Measurements from ENCODE around the gene PIRT.

PIRT gene

GRCh38 chr17:10815319-10815718 lies 22.6 kb downstream of the PIRT start:
- no peak for DNase-seq

DNA sequence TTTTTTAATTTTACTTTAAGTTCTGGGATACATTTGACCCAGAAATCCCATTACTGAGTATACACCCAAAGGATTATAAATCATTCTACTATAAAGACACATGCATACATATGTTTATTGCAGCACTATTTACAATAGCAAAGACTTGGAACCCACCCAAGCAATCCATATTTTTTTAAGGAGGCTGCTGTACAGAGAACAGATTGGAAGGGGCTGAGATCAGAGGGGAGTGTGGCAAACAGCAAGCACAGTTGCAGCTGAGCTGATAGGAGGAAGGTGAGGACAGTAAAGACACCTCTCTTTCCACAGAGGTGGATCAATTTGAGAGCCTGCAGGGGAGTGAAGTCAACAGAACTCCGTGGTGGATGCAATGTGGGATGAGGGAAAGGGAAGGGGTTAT lies 23.8 kb downstream of the PIRT start:
- DNase-seq = no peak

DNA sequence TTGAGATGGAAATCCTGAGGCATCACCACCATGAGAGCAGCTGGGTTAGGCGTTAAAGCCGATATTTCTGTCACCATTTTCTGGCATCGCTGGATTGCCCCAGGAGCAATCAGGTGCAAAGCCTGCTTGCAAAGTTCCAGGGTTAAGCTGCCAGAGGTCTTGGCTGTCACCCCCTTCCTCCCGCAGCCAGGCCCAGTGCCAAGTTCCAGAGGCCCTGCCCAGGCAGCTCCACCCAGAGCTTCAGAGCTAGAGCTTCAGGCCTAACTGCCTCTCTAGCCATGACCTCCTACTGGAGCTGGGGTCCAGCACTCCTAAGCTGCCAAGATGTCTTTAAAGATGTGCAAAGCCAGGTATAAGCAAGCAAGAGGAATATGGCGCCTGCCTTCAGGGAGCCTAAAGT lies 25.2 kb downstream of the PIRT start:
- DNase-seq = no peak

DNA sequence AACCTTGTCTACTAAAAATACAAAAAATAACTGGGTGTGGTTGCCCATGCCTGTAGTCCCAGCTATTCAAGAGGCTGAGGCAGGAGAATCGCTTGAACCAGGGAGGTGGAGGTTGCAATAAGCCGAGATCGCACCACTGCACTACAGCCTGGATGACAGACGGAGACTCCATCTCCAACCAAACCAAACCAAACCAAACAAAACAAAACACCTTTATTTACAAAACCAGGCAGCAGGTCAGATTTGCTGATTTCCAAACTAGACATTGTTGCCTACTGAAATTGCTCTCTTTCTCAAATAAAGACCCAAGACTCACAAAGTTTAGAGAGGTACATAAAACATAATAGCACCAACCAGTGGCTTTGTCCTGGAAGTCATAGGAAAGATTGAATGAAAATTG lies 28.3 kb downstream of the PIRT start:
- DNase-seq = no peak

DNA sequence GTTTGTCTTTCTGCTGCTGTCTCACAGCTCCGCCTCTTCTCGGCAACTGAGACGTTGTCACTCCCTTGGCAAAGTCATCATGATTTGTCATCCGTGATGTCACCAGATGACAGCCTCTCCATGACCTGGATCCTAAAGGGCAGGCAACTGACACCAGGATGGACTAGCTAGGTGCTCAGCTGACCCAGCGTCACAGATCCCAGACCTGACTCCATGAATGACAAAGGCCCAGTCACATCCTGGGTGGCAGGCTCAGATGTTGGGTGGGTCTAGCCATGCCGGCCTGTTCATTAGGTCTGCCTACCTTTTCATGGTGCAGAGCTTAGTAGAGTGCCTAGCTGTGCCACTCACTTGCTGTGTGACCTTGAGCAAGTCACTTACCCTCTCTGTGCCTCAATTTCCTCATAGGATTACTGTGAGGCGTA lies 30.2 kb downstream of the PIRT start:
- no peak for DNase-seq

- no peak for DNase-seq
Observed at GRCh38 chr17:10806545-10807262, 31.2 kb downstream of the PIRT start.

GRCh38 chr17:10805911-10806310 lies 32.0 kb downstream of the PIRT start:
- DNase-seq = no peak

- no peak for DNase-seq
Observed at GRCh38 chr17:10804546-10804945, 33.3 kb downstream of the PIRT start.

GRCh38 chr17:10803830-10804475 lies 33.9 kb downstream of the PIRT start, which contains the start of gene TMEM238L:
TSS of gene TMEM238L (minus strand) at chr17:10804099. CDS start at chr17:10803963, 136 bp downstream.
- DNase-seq = no peak

DNA sequence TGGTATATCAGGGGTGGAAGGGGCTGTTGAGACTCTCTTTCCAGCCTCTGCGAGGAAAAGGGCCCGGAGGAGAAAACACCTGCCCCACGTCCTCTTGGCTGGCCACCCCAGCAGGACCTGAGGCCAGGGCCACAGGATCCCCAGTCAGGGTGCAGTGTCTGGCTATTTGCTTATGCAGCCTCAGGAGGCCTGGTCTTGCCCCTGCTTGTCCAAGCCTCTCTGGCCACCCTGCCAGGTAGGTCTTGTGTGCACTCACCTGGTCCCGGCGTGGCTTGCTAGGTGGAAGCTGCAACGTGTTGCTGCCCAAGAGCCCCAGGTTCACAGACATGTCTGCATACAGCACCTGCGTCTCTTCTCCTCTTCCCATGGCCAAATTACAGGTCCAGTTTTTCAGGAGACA lies 34.5 kb downstream of the PIRT start:
- no peak for DNase-seq

- DNase-seq = no peak
Observed at GRCh38 chr17:10802496-10803284, 35.2 kb downstream of the PIRT start.

- no peak for DNase-seq
Observed at GRCh38 chr17:10799407-10799806, 38.5 kb downstream of the PIRT start.

DNA sequence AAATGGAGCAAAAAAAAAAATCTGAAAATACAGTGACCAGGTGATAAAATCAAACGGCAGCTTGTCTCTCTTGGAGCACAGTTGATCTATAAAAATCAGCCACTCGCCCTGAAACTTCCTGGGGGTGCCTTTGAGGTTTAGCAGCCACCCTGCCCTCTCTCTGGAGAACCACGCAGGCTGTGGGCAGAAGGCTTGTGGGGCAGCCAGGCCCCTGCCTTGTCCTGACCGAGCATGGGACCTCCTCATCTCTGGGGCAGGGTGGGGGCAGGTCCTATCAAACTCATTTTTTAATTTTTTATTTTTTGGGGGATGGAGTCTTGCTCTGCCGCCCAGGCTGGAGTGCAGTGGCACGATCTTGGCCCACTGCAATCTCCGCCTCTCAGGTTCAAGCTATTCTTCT lies 39.0 kb downstream of the PIRT start:
- no peak for DNase-seq

GRCh38 chr17:10798332-10798749 lies 39.5 kb downstream of the PIRT start:
- no peak for DNase-seq

DNA sequence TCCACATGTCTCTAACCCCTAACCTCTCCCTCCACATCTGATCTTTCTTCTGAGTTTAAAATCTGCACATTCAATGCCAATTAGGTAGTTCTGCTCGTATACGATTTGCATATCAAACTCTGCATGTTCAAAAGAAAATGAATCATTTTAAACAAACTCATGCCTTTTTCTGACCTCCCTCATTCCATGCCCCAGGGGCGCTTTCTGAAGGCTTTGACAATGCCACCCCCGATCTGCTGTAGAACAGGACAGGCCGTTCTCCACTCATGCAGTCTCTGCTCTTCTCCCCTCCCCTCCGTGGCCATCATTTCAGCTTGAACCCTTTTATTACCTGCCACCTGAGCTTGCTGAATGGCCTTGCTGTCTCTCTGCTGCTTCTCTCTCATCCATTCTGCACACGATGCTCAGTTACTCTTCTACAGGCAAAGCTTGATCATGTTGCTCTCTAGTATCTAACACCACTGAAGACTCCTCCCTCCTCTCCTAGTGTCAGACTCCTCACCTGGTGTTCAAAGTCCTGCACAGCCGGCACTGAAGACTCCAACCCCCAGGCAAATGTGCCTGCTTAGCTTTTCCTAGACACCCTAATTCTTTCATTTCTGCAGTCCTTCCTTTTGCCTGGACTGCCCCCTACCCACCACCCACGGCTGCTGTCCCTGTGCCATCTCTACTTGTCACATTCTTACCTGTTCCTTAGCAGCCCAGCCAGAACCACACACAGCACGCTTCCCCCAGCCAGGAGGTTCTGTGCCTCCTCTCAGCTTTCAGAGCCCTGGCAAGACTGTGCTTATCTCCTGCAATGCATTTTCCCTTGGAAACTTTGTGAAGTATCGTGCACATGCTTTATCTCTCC lies 40.2 kb downstream of the PIRT start:
- no peak for DNase-seq

DNA sequence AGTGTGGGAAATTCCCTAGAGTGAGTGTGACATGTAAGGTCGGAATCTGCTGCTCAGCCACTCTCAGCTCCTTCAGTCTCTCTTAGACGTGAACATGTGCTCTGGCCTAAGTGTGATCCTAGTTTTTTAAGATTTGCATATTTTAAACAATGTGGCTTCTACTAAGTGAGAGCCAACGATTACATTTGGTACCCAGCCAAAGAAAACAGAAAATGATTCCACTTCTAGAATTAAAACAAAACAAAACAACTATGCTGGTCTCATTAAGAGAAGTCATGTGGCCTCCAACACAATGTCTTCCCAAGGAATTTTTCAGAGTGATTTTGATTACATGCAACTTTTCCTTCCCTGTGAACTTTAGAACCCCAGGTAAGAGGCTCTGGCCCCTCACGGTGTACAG lies 44.1 kb downstream of the PIRT start:
- no peak for DNase-seq

DNA sequence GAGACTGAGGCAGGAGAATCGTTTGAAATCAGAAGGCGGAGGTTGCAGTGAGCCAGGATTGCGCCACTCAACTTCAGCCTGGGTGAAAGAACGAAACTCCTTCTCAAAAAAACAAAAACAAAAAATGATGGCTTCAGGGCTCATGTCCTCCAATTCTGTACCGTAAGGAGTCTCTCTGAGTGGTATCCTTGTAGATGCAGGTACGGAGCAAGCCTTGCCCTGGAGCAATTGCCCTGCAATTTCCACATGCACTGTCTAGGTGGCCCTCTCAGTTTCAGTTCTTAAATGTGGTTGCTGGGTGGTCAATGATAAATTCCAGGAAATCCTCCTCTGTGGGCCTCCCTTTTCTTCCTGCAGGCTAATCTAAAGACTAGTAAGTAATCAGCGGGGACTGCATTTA lies 44.6 kb downstream of the PIRT start:
- no peak for DNase-seq

DNA sequence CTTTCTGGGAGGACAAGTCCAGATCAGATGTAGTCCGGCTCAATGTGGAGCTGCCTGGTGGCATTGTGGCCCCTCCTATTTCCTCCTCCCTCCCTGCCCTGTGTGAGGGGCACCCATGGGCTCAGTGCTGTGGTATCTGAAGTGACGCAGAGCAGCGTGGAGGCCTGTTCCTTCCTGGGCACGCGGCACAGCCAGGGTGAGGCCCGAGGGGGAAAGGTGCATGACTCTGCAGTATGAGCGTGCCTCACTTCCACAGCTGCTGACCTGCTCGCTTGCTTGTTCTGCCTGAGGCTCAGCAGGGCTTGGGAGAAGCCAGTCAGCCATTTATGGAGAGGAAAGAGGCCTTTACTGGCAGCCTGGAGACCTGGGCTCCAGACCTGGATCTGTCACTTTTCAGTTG lies 45.7 kb downstream of the PIRT start:
- DNase-seq = no peak

DNA sequence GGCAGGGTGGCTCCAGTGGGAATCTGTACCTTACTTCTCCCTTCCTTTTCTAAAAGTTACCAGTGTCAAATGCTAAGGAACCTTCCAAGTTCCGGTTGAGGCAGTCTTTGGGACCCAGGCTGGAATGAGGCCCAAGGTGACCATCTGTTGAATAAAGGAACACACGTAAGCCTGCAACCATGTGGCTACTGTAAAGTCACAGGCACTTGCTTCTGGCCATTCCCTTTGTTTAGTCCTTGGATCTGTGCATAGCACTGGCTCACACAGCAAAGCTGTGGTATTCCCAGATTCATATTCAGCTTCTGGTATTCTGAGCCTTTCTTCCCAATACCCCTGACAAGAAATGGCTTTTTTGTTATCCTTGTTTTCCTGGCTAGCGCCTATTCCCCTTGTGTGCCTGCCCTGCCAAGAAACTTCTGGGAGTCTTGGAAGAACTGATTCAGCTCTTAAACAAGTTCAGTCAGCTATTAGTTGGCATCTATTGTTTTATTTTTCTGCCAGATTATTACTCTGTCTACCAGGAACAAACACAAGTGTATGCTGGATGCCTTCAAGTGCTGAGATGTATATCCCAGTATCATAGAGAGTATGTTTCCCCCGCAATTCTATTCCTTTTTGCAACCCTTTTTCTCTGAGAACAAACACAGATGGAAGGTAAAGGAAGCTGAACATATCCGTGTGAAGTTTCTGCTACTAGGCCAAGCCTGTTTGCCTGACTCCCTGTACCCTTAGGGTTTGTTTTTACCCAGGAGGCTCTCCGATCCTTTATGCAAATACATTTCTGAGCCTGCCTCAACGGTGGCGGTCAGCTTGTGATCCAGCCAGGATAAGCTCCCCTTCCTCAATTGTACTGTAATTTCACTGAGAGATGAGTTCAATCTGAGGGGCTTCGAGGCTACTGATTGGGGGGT lies 47.1 kb downstream of the PIRT start:
- no peak for DNase-seq

DNA sequence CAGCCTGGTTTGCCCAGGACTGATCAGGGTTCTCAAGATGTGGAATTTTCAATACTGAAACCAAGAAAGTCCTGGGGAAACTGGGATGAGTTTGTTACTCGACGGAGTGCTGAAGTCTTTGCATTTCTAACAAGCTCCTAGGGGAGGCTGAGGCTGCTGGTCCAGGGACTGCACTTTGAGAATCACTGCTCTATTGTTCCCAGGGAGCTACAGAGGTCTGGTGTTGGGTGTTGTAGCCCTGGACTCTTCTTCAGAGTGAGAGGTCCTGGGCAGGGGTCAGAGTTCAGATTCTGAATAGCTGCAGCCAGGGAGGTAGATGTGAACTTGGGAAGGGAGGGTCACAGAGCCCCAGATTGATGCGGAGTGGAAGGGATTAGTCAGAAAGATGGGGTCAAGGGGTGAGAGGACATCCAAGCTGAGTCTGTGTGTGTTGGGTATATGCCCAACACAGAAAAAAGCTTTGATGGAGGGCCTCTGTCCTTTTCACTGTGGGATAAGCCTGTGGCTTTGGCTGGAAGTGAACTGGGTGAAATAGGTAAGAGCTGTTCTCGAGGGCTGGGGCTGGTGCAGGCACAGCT lies 48.1 kb downstream of the PIRT start:
- DNase-seq = no peak

GRCh38 chr17:10787306-10788045 lies 50.4 kb downstream of the PIRT start:
- DNase-seq = no peak

Data from stimulated activated CD4-positive, alpha-beta T cell treated with anti-CD3 and anti-CD28 coated beads, Interleukin-4, amount 100 ng/mL, for 4 hours (primary cell).